ENCODE data around the gene DIP2C.

- TF ChIP-seq POLR2A (IDR thresholded peaks at IDR 0.05; ENCODE audit: low read depth, low read length), result no peak
- no peak for TF ChIP-seq TAF1 (IDR thresholded peaks at IDR 0.05; ENCODE audit: borderline replicate concordance, low read depth, low read length)
Measured at GRCh38 chr10:548238-548901, 141.1 kb downstream of the DIP2C start.

All from GM12892 (cell line).